HL-60 (cell line): ENCODE data around the gene RIPOR2.

Experiments used
- POLR2AphosphoS5 ChIP-seq: IDR thresholded peaks from 2 replicates; pipeline ENCODE4 v1.6.1; 2012; ENCODE audit warnings: low read depth
- TF ChIP-seq, protein P1 (sequence below): IDR thresholded peaks from one replicate; pipeline ENCODE4 v1.5.1; 2011; ENCODE audit warnings: low read length, control low read depth, inconsistent platforms; ENCODE audit not compliant: insufficient read depth

DNA sequence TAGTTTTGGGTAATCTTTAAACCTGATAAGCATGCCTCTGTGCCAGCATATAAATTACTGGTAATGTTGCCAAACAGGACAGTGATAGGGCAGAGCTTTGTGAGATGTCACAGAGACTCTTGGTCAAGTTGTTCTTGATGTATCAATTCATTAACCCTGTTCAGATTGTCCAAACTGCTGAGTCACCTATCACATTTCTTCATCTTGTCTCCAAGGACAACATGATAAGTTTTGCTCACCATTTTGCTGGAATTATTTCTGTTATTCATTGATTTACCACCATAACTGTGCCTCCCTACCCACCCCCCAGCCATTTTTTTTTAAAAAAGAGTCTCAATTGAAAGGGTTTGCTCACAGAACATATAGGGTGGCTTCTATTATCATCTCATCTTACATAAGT lies 180.5 kb downstream of the RIPOR2 start:
- no peak for TF ChIP-seq POLR2AphosphoS5
- TF ChIP-seq, protein P1, sequence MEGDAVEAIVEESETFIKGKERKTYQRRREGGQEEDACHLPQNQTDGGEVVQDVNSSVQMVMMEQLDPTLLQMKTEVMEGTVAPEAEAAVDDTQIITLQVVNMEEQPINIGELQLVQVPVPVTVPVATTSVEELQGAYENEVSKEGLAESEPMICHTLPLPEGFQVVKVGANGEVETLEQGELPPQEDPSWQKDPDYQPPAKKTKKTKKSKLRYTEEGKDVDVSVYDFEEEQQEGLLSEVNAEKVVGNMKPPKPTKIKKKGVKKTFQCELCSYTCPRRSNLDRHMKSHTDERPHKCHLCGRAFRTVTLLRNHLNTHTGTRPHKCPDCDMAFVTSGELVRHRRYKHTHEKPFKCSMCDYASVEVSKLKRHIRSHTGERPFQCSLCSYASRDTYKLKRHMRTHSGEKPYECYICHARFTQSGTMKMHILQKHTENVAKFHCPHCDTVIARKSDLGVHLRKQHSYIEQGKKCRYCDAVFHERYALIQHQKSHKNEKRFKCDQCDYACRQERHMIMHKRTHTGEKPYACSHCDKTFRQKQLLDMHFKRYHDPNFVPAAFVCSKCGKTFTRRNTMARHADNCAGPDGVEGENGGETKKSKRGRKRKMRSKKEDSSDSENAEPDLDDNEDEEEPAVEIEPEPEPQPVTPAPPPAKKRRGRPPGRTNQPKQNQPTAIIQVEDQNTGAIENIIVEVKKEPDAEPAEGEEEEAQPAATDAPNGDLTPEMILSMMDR: no peak
